OCI-LY7 (cell line): Measurements from ENCODE around the gene CDCA4.

Experiments used
- CTCF ChIP-seq: fragments of 200-600 bp; sonication (generic); conservative IDR thresholded peaks from 2 replicates; pipeline ENCODE4 v1.5.1; 2014; ENCODE audit warnings: mild to moderate bottlenecking, antibody characterized with exemption, low read length, moderate library complexity, mixed read lengths
- EZH2phosphoT487 ChIP-seq: fragments of 200-600 bp; sonication (generic); IDR thresholded peaks from 2 replicates; pipeline ENCODE4 v1.6.1; 2018; ENCODE audit warnings: low read depth, borderline replicate concordance, mild to moderate bottlenecking, mixed run types, antibody characterized with exemption, low read length, moderate library complexity, mixed read lengths

GRCh38 chr14:104991896-104992230 is 29.0 kb downstream of the CDCA4 start:
- TF ChIP-seq CTCF (no peak), EZH2phosphoT487 (no peak)
